22Rv1 (cell line): Measurements from ENCODE around the gene AUTS2.

Experiments
- ZFX ChIP-seq: fragments of 450-650 bp; IDR thresholded peaks from 2 replicates; pipeline ENCODE4 v1.6.1; 2017; ENCODE audit warnings: antibody characterized with exemption, borderline replicate concordance
- TF ChIP-seq, protein P1 (sequence below): fragments of 450-650 bp; IDR thresholded peaks from 2 replicates; pipeline ENCODE4 v1.5.1; 2017; ENCODE audit warnings: mild to moderate bottlenecking

DNA sequence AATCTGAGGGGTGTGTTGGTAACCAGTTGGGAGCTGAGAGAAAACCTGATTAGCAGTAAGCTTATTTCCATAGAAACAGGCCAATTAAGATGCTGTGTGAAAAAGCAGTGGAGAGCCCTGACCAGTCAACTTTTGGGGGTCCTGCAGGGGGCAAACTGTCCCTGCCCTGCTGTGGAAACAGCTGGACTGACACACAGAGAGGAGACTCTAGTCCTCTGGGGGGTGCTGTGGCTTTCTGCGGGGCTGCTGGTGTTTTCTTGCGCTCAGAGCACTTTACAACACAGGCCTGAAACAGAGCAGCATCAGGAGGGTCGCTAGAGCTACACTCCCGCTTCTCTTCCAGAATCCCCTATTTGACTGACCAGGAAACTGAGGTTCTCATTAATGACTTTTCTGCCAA, 986.8 kb downstream of the AUTS2 start:
- TF ChIP-seq, protein P1, sequence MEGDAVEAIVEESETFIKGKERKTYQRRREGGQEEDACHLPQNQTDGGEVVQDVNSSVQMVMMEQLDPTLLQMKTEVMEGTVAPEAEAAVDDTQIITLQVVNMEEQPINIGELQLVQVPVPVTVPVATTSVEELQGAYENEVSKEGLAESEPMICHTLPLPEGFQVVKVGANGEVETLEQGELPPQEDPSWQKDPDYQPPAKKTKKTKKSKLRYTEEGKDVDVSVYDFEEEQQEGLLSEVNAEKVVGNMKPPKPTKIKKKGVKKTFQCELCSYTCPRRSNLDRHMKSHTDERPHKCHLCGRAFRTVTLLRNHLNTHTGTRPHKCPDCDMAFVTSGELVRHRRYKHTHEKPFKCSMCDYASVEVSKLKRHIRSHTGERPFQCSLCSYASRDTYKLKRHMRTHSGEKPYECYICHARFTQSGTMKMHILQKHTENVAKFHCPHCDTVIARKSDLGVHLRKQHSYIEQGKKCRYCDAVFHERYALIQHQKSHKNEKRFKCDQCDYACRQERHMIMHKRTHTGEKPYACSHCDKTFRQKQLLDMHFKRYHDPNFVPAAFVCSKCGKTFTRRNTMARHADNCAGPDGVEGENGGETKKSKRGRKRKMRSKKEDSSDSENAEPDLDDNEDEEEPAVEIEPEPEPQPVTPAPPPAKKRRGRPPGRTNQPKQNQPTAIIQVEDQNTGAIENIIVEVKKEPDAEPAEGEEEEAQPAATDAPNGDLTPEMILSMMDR = peak; percentile 15; the same call in 1 of the 2 replicates
- no peak for TF ChIP-seq ZFX
